Brain microvascular endothelial cell (primary cell): ENCODE data around the gene MOV10L1.

Experiments used
- DNase-seq: peaks from one replicate; pipeline ENCODE4 v3.0.0-alpha.2; 2020
- H3K27ac ChIP-seq: fragments of 250-450 bp; sonication (Bioruptor Pico); 2 replicates; pipeline ENCODE4 v1.5.1; 2020; ENCODE audit warnings: mild to moderate bottlenecking, moderate library complexity
- H3K27me3 ChIP-seq: fragments of 250-450 bp; sonication (Bioruptor Pico); replicated peaks from 2 replicates; pipeline ENCODE4 v1.5.1; 2020; ENCODE audit warnings: mild to moderate bottlenecking
- H3K36me3 ChIP-seq: fragments of 250-450 bp; sonication (Bioruptor Pico); replicated peaks from 2 replicates; pipeline ENCODE4 v1.5.1; 2020; ENCODE audit warnings: mild to moderate bottlenecking
- H3K4me3 ChIP-seq: 2 replicates; pipeline ENCODE4 v1.5.1; 2011; ENCODE audit warnings: low read depth, mild to moderate bottlenecking, control low read depth, low read length, moderate library complexity
- in situ Hi-C: cut with HindIII; loops from 2 replicates; pipeline ENCODE4 v1.10.0; 2017; ENCODE audit warnings: low sequenced_read_pairs, low pct_ligation_motif_present
- TF ChIP-seq, protein P1 (sequence below): IDR thresholded peaks from 2 replicates; pipeline ENCODE4 v1.5.1; 2011; ENCODE audit warnings: low read depth, mild to moderate bottlenecking, moderate library complexity, low read length, control low read depth, inconsistent platforms; ENCODE audit errors: missing control alignments

MOV10L1 gene

DNA sequence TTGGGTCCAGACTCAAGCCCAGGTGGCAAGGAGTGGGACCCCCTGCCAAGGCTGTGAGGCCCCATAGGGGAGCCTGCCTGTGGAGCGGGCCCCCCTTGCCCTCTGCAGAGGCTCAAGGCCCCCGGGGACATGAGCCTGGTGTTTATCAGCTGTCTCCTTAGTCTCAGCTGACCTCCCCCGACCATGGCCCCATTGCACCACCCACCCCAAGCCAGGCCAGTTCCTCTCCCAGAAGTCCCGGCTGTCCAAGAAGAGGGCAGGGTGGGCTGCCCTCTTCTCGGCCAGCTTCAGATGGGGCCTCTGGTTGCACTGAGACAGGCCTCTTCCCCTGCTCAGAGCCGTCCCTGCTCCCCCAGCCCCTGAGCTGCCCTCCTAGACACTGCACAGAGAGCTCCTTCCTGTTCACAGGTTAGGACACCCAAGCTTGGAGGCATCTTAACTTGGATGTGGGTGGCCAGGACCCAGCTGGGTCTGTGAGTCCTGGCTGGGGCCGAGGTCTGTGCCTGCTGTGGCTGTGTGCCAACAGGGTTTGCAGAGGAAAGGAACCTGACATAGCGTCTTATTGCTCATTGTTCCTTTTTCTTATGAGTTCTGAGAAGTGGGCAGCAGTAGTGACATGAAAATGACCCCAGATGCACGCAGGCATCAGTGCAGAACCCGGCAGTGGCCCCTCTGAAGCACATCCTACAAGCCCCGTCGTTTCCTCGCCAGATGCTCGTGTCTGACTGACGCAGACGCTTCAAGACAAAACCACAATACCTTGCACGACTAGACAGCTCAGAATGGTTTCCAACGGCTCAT is 101.3 kb downstream of the MOV10L1 start:
- in situ Hi-C loops = no loop called here
- TF ChIP-seq, protein P1, sequence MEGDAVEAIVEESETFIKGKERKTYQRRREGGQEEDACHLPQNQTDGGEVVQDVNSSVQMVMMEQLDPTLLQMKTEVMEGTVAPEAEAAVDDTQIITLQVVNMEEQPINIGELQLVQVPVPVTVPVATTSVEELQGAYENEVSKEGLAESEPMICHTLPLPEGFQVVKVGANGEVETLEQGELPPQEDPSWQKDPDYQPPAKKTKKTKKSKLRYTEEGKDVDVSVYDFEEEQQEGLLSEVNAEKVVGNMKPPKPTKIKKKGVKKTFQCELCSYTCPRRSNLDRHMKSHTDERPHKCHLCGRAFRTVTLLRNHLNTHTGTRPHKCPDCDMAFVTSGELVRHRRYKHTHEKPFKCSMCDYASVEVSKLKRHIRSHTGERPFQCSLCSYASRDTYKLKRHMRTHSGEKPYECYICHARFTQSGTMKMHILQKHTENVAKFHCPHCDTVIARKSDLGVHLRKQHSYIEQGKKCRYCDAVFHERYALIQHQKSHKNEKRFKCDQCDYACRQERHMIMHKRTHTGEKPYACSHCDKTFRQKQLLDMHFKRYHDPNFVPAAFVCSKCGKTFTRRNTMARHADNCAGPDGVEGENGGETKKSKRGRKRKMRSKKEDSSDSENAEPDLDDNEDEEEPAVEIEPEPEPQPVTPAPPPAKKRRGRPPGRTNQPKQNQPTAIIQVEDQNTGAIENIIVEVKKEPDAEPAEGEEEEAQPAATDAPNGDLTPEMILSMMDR = no peak
- Histone ChIP-seq H3K4me3 (peak overlapping the region; percentile 51), H3K27me3 (no peaks in the 10 kb centered on the region), H3K36me3 (peaks cover 31% of the 10 kb centered on the region), H3K27ac (no peak overlapping the region)
- DNase-seq = no peak

- DNase-seq = no peak
- Histone ChIP-seq H3K27me3 (no peaks in the 10 kb centered on the region), H3K36me3 (peaks cover 38% of the 10 kb centered on the region), H3K4me3 (no peak overlapping the region), H3K27ac (no peak overlapping the region)
- TF ChIP-seq, protein P1 = no peak
- in situ Hi-C loops = no loop called here
These were observed 102.8 kb downstream of the MOV10L1 start for GRCh38 chr22:50192436-50193204.

DNA sequence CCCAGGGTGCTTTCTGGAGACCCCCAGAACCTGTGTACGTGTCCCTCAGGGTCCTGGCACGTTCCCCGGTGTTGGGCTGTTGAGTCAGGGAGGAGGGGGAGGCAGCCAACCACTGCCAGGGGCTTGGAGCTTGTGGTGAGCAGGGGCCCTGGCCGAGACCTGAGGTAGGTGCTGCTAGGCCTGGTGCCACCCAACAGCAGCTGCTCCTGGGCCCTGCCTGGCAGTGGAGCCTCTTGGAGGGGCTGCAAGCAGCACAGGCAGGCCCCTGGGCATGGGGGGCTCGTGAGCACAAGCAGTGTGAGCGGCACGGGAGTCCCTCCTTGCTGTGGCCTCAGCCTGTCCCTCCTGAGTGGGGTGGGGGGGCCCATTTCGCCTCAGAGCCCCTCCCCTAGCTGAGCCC is 103.8 kb downstream of the MOV10L1 start:
- Histone ChIP-seq H3K27me3 (no peaks in the 10 kb centered on the region), H3K27ac (no peak overlapping the region), H3K4me3 (no peak overlapping the region), H3K36me3 (peaks cover 40% of the 10 kb centered on the region)
- in situ Hi-C loops = no loop called here
- DNase-seq = no peak
- TF ChIP-seq, protein P1 = no peak

- Histone ChIP-seq H3K27ac (no peak overlapping the region), H3K27me3 (no peaks in the 10 kb centered on the region), H3K36me3 (peaks cover 41% of the 10 kb centered on the region), H3K4me3 (no peak overlapping the region)
- in situ Hi-C loops = no loop called here
- DNase-seq = no peak
- TF ChIP-seq, protein P1 = no peak
These were observed 104.4 kb downstream of the MOV10L1 start for GRCh38 chr22:50194037-50194805.

DNA sequence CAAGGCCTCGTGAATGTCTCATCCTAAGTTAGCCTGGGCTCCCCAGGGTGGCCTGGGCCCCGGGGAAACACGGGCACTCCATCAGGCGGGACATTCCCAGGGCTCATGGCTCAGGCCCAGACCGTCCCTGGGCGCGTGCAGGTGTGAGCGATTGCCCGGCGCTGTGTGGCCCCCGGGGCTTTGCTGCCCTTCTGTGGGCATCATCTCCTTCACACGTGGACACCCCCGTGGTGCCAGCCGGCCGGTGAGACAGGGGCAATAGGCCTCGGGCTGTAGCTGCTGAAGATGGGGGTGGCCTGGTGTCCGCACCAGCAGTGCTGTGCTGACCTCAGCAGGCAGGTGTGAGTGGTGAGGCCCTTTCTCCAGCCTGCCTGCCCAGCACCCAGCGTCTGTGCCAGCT is 106.5 kb downstream of the MOV10L1 start:
- in situ Hi-C loops = no loop called here
- Histone ChIP-seq H3K4me3 (no peak overlapping the region), H3K36me3 (peaks cover 41% of the 10 kb centered on the region), H3K27me3 (no peaks in the 10 kb centered on the region), H3K27ac (no peak overlapping the region)
- TF ChIP-seq, protein P1 = no peak
- no peak for DNase-seq
